ENCODE data around the gene EHBP1L1.
A peak's percentile ranks its signal among the peaks of the same experiment; 100 is the strongest.

DNA sequence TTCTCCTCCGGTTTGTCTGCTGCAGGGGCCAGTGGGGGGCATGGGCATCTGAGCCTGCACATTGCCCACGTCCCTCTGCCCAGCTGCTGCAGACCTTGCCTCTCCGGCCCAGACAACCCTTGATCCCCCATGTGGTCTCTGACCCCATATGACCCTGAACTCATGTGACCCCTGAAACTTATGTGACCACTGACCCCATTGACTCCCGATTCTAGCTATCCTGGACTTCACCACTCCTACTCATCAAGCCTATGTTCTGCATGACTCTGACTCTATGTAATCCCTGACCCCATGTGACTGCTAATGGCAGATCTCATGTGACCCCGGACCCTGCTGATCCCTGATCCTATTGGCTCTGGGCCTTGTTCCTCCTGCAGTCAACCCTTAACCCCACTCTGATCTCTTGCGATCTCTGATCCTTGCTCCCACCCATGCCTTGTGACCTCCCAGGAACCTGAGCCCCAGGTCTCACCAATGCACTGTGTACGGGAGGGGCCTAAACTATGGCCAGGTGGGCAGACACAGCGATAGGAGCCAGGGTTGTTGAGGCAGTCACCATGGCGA is 23.4 kb upstream of the EHBP1L1 start:
- TF ChIP-seq, protein P1, sequence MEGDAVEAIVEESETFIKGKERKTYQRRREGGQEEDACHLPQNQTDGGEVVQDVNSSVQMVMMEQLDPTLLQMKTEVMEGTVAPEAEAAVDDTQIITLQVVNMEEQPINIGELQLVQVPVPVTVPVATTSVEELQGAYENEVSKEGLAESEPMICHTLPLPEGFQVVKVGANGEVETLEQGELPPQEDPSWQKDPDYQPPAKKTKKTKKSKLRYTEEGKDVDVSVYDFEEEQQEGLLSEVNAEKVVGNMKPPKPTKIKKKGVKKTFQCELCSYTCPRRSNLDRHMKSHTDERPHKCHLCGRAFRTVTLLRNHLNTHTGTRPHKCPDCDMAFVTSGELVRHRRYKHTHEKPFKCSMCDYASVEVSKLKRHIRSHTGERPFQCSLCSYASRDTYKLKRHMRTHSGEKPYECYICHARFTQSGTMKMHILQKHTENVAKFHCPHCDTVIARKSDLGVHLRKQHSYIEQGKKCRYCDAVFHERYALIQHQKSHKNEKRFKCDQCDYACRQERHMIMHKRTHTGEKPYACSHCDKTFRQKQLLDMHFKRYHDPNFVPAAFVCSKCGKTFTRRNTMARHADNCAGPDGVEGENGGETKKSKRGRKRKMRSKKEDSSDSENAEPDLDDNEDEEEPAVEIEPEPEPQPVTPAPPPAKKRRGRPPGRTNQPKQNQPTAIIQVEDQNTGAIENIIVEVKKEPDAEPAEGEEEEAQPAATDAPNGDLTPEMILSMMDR (IDR thresholded peaks at IDR 0.05): peak in 1 of 6 experiments; percentile 1
- no peak for TF ChIP-seq POLR2A (IDR thresholded peaks at IDR 0.05)
